ENCODE data around the gene S100A8.

The S100A8 gene

GRCh38 chr1:153389973-153390879 is 647 bp downstream of the S100A8 start:
- FAIRE-seq = no peak
- no peak for DNase-seq (ENCODE audit: insufficient read length, low spot score)
- TF ChIP-seq POLR2A (IDR thresholded peaks at IDR 0.05; ENCODE audit: low read depth, low read length) = no peak

- TF ChIP-seq POLR2A (IDR thresholded peaks at IDR 0.05; ENCODE audit: low read depth, low read length) = no peak
- no peak for DNase-seq (ENCODE audit: insufficient read length, low spot score)
- no peak for FAIRE-seq
These were observed 1.5 kb downstream of the S100A8 start for GRCh38 chr1:153389401-153389800.

- FAIRE-seq (no peak), DNase-seq (ENCODE audit: insufficient read length, low spot score) (no peak)
- TF ChIP-seq POLR2A (IDR thresholded peaks at IDR 0.05; ENCODE audit: low read depth, low read length) = no peak
These were observed 3.1 kb downstream of the S100A8 start for GRCh38 chr1:153387785-153388184.

GRCh38 chr1:153387001-153387400 is 3.9 kb downstream of the S100A8 start:
- no peak for TF ChIP-seq POLR2A (IDR thresholded peaks at IDR 0.05; ENCODE audit: low read depth, low read length)

GRCh38 chr1:153386500-153386901 is 4.4 kb downstream of the S100A8 start:
- FAIRE-seq (no peak), DNase-seq (ENCODE audit: insufficient read length, low spot score) (no peak)
- TF ChIP-seq POLR2A (IDR thresholded peaks at IDR 0.05; ENCODE audit: low read depth, low read length) = no peak

More at GRCh38 chr1:153387001-153387400, 3.9 kb downstream of the S100A8 start:
- DNase-seq (ENCODE audit: insufficient read length, low spot score) (no peak), FAIRE-seq (no peak)

GRCh38 chr1:153384958-153385580 is 5.8 kb downstream of the S100A8 start:
- FAIRE-seq (no peak), DNase-seq (ENCODE audit: insufficient read length, low spot score) (no peak)
- no peak for TF ChIP-seq POLR2A (IDR thresholded peaks at IDR 0.05; ENCODE audit: low read depth, low read length)

GRCh38 chr1:153380711-153381110 is 10.2 kb downstream of the S100A8 start:
- no peak for TF ChIP-seq POLR2A (IDR thresholded peaks at IDR 0.05; ENCODE audit: low read depth, low read length)
- DNase-seq (ENCODE audit: insufficient read length, low spot score) (no peak), FAIRE-seq (no peak)

- no peak for FAIRE-seq
These were observed 11.3 kb downstream of the S100A8 start for GRCh38 chr1:153379591-153379990.

GRCh38 chr1:153375511-153375910 is 15.4 kb downstream of the S100A8 start, which contains the start of gene S100A12:
S100A12 (minus strand) TSS chr1:153375621; CDS start chr1:153374592, 1,029 bp downstream.
- FAIRE-seq = no peak
- DNase-seq (ENCODE audit: insufficient read length, low spot score) = peak; percentile 30
- TF ChIP-seq POLR2A (IDR thresholded peaks at IDR 0.05; ENCODE audit: low read depth, low read length) = no peak

More at GRCh38 chr1:153379591-153379990, 11.3 kb downstream of the S100A8 start:
- no peak for TF ChIP-seq POLR2A (IDR thresholded peaks at IDR 0.05; ENCODE audit: low read depth, low read length)
- no peak for DNase-seq (ENCODE audit: insufficient read length, low spot score)

- no peak for TF ChIP-seq POLR2A (IDR thresholded peaks at IDR 0.05; ENCODE audit: low read depth, low read length)
- no peak for FAIRE-seq
- DNase-seq (ENCODE audit: insufficient read length, low spot score) = no peak
These were observed 16.8 kb downstream of the S100A8 start for GRCh38 chr1:153374071-153374470.

- DNase-seq (ENCODE audit: insufficient read length, low spot score) (no peak), FAIRE-seq (no peak)
- no peak for TF ChIP-seq POLR2A (IDR thresholded peaks at IDR 0.05; ENCODE audit: low read depth, low read length)
These were observed 18.3 kb downstream of the S100A8 start for GRCh38 chr1:153372571-153372970.

GRCh38 chr1:153371231-153371630 is 19.6 kb downstream of the S100A8 start:
- no peak for TF ChIP-seq POLR2A (IDR thresholded peaks at IDR 0.05; ENCODE audit: low read depth, low read length)
- DNase-seq (ENCODE audit: insufficient read length, low spot score) = no peak

GRCh38 chr1:153370146-153370545 is 20.7 kb downstream of the S100A8 start:
- FAIRE-seq (no peak), DNase-seq (ENCODE audit: insufficient read length, low spot score) (no peak)
- TF ChIP-seq POLR2A (IDR thresholded peaks at IDR 0.05; ENCODE audit: low read depth, low read length) = no peak

More at GRCh38 chr1:153371231-153371630, 19.6 kb downstream of the S100A8 start:
- no peak for FAIRE-seq

- no peak for TF ChIP-seq POLR2A (IDR thresholded peaks at IDR 0.05; ENCODE audit: low read depth, low read length)
- FAIRE-seq = no peak
- DNase-seq (ENCODE audit: insufficient read length, low spot score) = no peak
These were observed 22.4 kb downstream of the S100A8 start for GRCh38 chr1:153368495-153368894.
